Natural killer cell (primary cell): ENCODE data around the gene TBC1D19. TPM values are rescaled to one million over a fixed set of nuclear protein-coding genes. Genes with fewer than 3 reads are reported as not detected.

Source experiments
- ATAC-seq, 3 donors: fragments of 150-1000 bp in 2 of 3; fragments of 200-7000 bp in 1 of 3; cut with Tn5 transposase; 1 replicate in 1 of 3; 2 replicates in 2 of 3; pipeline ENCODE4 v1.10.0; 2021; ENCODE audit warnings: mild to moderate bottlenecking in 2 of 3, moderate library complexity in 2 of 3
- DNase-seq, 2 donors: peaks; one replicate each; pipeline versions ENCODE4 v3.0.0 to v3.0.0-alpha.2; 2013 to 2021; ENCODE audit warnings: mixed read lengths in 1 of 2
- H3K27ac ChIP-seq: one replicate; pipeline ENCODE4 v1.5.1; 2013; ENCODE audit warnings: mild to moderate bottlenecking, low read length
- H3K27me3 ChIP-seq: one replicate; pipeline ENCODE4 v1.6.1; 2013; ENCODE audit warnings: low read length; ENCODE audit not compliant: control insufficient read depth, insufficient read depth
- H3K36me3 ChIP-seq: one replicate; pipeline ENCODE4 v1.6.1; 2013; ENCODE audit warnings: low read length; ENCODE audit not compliant: control insufficient read depth, insufficient read depth
- H3K4me1 ChIP-seq: one replicate; pipeline ENCODE4 v1.6.1; 2013; ENCODE audit warnings: low read length; ENCODE audit not compliant: control insufficient read depth, insufficient read depth
- H3K4me3 ChIP-seq: one replicate; pipeline ENCODE4 v1.5.1; 2013; ENCODE audit warnings: low read length
- H3K9me3 ChIP-seq: one replicate; pipeline ENCODE4 v1.6.1; 2013; ENCODE audit warnings: low read length; ENCODE audit not compliant: control insufficient read depth, insufficient read depth
- H3K27ac Mint-ChIP-seq, 2 donors: one replicate each; pipeline ENCODE4 v1.8.0; 2022; ENCODE audit warnings: mild to moderate bottlenecking in 2 of 2, mixed read lengths in 2 of 2, moderate library complexity in 1 of 2
- H3K27me3 Mint-ChIP-seq, 2 donors: one replicate each; pipeline ENCODE4 v1.8.0; 2022; ENCODE audit warnings: low read depth in 2 of 2, mixed read lengths in 2 of 2
- H3K36me3 Mint-ChIP-seq: one replicate; pipeline ENCODE4 v1.8.0; 2022; ENCODE audit warnings: mixed read lengths
- H3K4me1 Mint-ChIP-seq, 2 donors: one replicate each; pipeline ENCODE4 v1.8.0; 2022; ENCODE audit warnings: mixed read lengths in 2 of 2
- H3K4me3 Mint-ChIP-seq: one replicate; pipeline ENCODE4 v1.8.0; 2022; ENCODE audit warnings: mild to moderate bottlenecking, moderate library complexity, mixed read lengths
- H3K9me3 Mint-ChIP-seq, 2 donors: one replicate each; pipeline ENCODE4 v1.8.0; 2022; ENCODE audit warnings: mixed read lengths in 2 of 2
- WGBS: methylation state at CpG from one replicate; pipeline ENCODE4 v1.1.7; 2013; ENCODE audit warnings: missing lambda C conversion rate; ENCODE audit not compliant: insufficient coverage; 5-methylcytosine and 5-hydroxymethylcytosine counted together
- intact Hi-C: fragments of 100-400 bp; cut with micrococcal nuclease; formaldehyde crosslinking; loops from one replicate; pipeline ENCODE4 v1.14.2; 2022
- total RNA-seq, 4 donors: library from RNA; stranded (reverse); fragments of 120-200 nt in 1 of 4; gene quantifications; one replicate each; pipeline versions ENCODE4 v1.2.3 to v1.2.4, GENCODE V29; 2013 to 2022
- TF ChIP-seq, protein P1 (sequence below): fragments of 200-600 bp; IDR thresholded peaks from one replicate; pipeline ENCODE4 v1.8.0; 2022; ENCODE audit warnings: antibody characterized with exemption

The TBC1D19 gene
- total RNA-seq, 3 donors from 2014 or later (not counting 1 experiment from before 2014, with no cell fraction given): 13.0 to 21.3 (median 16.8) TPM

DNA sequence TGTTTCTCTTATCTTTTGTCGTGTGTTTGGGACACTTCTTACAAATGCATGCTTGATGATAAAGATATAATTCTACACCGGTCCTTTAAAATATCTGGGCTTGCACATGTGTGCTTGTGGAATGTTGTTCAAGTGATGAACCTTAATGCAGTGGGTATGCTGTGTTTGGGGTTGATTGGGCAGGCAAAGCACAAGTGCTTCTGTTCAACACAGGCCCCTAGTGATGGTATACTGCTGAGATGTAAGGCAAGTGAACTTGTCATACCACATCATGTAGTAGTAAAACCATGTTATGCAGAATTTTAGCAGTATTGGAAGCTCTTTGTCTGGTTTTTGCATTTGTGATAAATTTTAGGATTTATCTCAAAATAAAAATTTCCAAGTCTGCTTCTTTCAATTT is 23.9 kb downstream of the TBC1D19 start:
- intact Hi-C loops: no loop called here
- peaks cover 58 to 59% of the 10 kb centered on the region in 2 donors for H3K4me1 Mint-ChIP-seq

DNA sequence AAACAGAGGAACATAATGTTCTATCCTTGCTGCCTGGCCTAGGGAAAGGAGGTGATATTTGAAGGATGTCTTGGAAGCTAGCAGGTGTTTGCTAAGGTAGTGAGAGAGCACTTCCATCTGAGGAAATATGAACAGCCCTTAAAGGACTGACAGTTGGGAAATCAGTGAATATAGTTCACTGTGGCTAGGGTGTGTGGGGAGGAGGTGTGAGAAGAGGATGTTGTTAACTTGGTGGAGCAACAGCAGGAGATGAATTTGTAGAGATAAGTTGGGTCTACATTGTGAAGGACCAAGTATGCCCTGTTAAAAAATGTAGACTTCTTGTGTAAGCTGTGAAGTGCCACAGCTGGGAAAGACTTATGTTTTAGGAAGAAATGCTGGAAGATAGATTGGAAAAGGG is 25.5 kb downstream of the TBC1D19 start:
- H3K27ac Mint-ChIP-seq: peak overlapping the region; percentile 62 to 82
- H3K4me3 Mint-ChIP-seq: peak overlapping the region; percentile 79

More for the DNA sequence above, 23.9 kb downstream of the TBC1D19 start:
- TF ChIP-seq, protein P1, sequence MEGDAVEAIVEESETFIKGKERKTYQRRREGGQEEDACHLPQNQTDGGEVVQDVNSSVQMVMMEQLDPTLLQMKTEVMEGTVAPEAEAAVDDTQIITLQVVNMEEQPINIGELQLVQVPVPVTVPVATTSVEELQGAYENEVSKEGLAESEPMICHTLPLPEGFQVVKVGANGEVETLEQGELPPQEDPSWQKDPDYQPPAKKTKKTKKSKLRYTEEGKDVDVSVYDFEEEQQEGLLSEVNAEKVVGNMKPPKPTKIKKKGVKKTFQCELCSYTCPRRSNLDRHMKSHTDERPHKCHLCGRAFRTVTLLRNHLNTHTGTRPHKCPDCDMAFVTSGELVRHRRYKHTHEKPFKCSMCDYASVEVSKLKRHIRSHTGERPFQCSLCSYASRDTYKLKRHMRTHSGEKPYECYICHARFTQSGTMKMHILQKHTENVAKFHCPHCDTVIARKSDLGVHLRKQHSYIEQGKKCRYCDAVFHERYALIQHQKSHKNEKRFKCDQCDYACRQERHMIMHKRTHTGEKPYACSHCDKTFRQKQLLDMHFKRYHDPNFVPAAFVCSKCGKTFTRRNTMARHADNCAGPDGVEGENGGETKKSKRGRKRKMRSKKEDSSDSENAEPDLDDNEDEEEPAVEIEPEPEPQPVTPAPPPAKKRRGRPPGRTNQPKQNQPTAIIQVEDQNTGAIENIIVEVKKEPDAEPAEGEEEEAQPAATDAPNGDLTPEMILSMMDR: no peak
- no peaks in the 10 kb centered on the region for H3K9me3 ChIP-seq
- ATAC-seq: no peak
- peak overlapping the region in 1 of 2 donors; percentile 50 for H3K27ac Mint-ChIP-seq
- H3K27me3 Mint-ChIP-seq: no peaks in the 10 kb centered on the region
- DNase-seq: no peak
- no peak overlapping the region for H3K27ac ChIP-seq
- no peaks in the 10 kb centered on the region for H3K9me3 Mint-ChIP-seq
- H3K4me3 Mint-ChIP-seq: no peak overlapping the region
- no peaks in the 10 kb centered on the region for H3K36me3 Mint-ChIP-seq
- no peaks in the 10 kb centered on the region for H3K36me3 ChIP-seq
- H3K4me1 ChIP-seq: peaks cover 2% of the 10 kb centered on the region
- H3K27me3 ChIP-seq: no peaks in the 10 kb centered on the region
- WGBS: 94% methylated on average over 2 of the region's 2 CpGs
- H3K4me3 ChIP-seq: no peak overlapping the region

DNA sequence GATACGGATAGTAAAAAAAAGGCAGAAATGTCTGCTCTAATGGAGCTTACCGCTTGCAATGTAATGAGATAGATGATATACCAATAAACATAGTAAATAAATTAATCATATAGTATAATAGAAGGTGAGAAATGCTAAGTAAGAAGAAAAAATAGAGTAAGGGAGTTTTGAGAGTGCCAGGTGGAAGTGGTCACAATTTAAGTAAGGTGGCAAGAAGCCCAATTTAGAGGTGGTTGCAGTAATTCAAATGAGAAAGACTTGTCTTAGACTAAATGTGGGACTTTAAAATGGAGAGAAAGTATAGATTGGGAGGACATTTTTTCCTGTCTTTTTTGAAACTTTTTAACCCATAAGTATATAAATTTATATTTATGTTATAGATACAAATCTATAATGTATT is 26.0 kb downstream of the TBC1D19 start:
- Mint-ChIP-seq H3K4me3 (peak overlapping the region; percentile 79), H3K27ac (peak overlapping the region; percentile 62 to 82), H3K36me3 (no peaks in the 10 kb centered on the region), H3K27me3 (no peaks in the 10 kb centered on the region), H3K9me3 (no peaks in the 10 kb centered on the region), H3K4me1 (peaks cover 68 to 69% of the 10 kb centered on the region in 2 donors)
- TF ChIP-seq, protein P1: no peak
- no CpG with 5 or more reads among the region's 2 CpGs for WGBS
- intact Hi-C loops: no loop called here
- H3K36me3 ChIP-seq: no peaks in the 10 kb centered on the region
- H3K4me3 ChIP-seq: no peak overlapping the region
- peak overlapping the region; percentile 48 for H3K27ac ChIP-seq
- peak in 1 of 2 donors; percentile 23 for DNase-seq
- no peaks in the 10 kb centered on the region for H3K27me3 ChIP-seq
- H3K9me3 ChIP-seq: no peaks in the 10 kb centered on the region
- peaks cover 2% of the 10 kb centered on the region for H3K4me1 ChIP-seq
- peak; percentile 67 to 76 (median 73) for ATAC-seq

More for the DNA sequence above, 25.5 kb downstream of the TBC1D19 start:
- Mint-ChIP-seq H3K36me3 (no peaks in the 10 kb centered on the region), H3K9me3 (no peaks in the 10 kb centered on the region), H3K27me3 (no peaks in the 10 kb centered on the region), H3K4me1 (peaks cover 68 to 69% of the 10 kb centered on the region in 2 donors)
- Histone ChIP-seq H3K4me1 (peaks cover 2% of the 10 kb centered on the region), H3K27me3 (no peaks in the 10 kb centered on the region), H3K27ac (peak overlapping the region; percentile 48), H3K9me3 (no peaks in the 10 kb centered on the region), H3K36me3 (no peaks in the 10 kb centered on the region), H3K4me3 (no peak overlapping the region)
- peak; percentile 76 to 83 (median 78) for ATAC-seq
- TF ChIP-seq, protein P1: no peak
- peak in 1 of 2 donors; percentile 18 for DNase-seq
- intact Hi-C loops: no loop called here

DNA sequence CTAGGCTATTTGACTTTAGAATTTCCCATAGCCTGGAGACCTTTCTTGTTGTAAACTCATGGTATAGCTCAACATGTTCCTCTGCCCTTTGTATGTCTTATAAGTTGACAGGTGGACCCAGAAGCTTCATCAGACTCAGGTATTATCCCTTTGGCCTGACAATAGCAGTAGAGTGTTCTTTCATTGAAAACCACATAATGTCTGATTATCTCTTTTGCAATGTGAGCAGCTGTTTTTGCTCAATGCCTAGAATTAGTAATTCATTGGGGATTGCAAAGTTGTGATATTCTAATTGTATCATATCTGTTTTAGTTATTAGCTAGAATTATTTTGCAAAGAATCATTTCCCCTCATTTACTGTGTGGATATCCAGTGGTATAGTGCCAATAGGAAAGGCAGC is 27.5 kb downstream of the TBC1D19 start:
- H3K36me3 Mint-ChIP-seq: peaks cover 5% of the 10 kb centered on the region
- Histone ChIP-seq H3K4me3 (no peak overlapping the region), H3K27ac (no peak overlapping the region), H3K4me1 (peaks cover 2% of the 10 kb centered on the region), H3K36me3 (no peaks in the 10 kb centered on the region), H3K9me3 (no peaks in the 10 kb centered on the region), H3K27me3 (no peaks in the 10 kb centered on the region)
- H3K4me1 Mint-ChIP-seq: peaks cover 63 to 64% of the 10 kb centered on the region in 2 donors
- TF ChIP-seq, protein P1: no peak
- ATAC-seq (no peak), DNase-seq (no peak)
- H3K27ac Mint-ChIP-seq: peak overlapping the region; percentile 62 to 82
- intact Hi-C loops: no loop called here
- no peak overlapping the region for H3K4me3 Mint-ChIP-seq
- H3K27me3 Mint-ChIP-seq: no peaks in the 10 kb centered on the region
- no peaks in the 10 kb centered on the region for H3K9me3 Mint-ChIP-seq
